Peyer's patch (tissue), 4 donors: ENCODE results near the gene XPNPEP2.

ENCODE experiments used
- CTCF ChIP-seq, 6 experiments: fragments of 450-650 bp in 4 of 6; fragments of 200-600 bp in 2 of 6; sonication (generic) in 1 of 6; IDR thresholded peaks; one replicate each; pipeline ENCODE4 v1.5.1; 2017 to 2019; ENCODE audit warnings: antibody characterized with exemption in 6 of 6, mild to moderate bottlenecking in 3 of 6, moderate library complexity in 1 of 6
- POLR2A ChIP-seq, 2 donors: fragments of 450-650 bp; IDR thresholded peaks; one replicate each; pipeline ENCODE4 v1.5.1; 2017; ENCODE audit warnings: antibody characterized with exemption in 2 of 2, mild to moderate bottlenecking in 2 of 2, moderate library complexity in 2 of 2

- no peak for TF ChIP-seq POLR2A (IDR thresholded peaks at IDR 0.05)
- TF ChIP-seq CTCF (IDR thresholded peaks at IDR 0.05), result no peak
Measured at GRCh38 chrX:129779086-129779672, 40.4 kb downstream of the XPNPEP2 start.
